Fibroblast of skin of back (primary cell): ENCODE results near the gene CFAP91.
A peak's percentile ranks its signal among the peaks of the same experiment; 100 is the strongest.

Experiments used
- DNase-seq: peaks from one replicate; pipeline ENCODE4 v3.0.0-alpha.2; 2013

Gene CFAP91

DNA sequence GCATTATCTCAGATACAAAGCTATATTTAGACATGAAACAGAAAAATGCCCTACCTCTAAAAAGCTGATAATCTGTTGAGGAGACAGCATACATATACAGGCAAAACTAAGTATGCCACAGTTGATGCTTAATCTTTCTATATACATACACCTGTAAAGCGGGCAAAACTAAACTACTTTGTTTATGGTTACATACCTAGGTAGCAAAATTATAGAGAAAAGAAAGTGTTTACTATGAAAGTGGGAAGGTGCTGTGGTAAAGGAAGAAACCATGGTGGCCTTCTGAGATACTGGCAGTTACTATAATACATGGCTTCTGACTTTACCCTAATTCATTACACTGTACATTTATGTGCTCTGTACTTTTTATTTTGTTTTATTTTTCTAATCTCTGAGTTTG is 43.1 kb downstream of the CFAP91 start:
- DNase-seq, result no peak

DNA sequence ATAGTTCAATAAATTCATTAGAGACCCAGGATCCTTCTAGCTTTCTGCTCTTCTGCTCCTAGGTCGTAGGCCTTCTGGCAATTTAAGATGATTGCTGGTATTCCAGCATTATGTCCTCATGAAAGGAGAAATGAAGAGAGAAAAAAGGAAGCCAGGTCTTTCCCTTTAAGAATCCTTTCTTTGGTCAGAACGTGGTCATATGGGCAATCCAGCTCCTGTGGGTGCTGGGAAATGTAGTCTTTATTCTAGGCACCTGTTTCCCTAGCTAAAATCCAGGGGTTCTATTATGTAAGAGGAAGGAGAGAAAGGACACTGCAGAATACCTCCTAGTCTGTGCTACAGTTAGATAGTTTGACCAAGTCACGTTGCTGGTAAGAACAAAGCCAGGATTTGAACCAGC is 43.6 kb downstream of the CFAP91 start:
- no peak for DNase-seq

DNA sequence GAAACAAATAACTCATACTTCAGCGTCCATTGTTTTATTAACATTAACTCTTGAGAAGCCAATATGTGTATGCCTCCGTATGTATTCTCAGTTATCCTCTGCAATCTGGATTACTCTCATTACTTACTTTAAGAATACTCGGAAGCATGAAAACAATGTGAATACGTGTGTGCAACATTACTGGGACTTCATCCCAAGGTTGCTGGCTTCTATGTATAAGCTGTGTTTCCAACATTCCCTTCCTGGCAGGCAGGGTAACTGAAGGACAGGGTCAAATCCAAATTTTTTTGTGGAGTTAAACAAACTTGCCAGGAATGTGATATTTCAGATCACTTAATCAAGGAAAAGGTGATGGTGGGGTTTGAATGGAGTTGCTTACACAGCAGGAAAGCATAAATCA is 44.5 kb downstream of the CFAP91 start:
- DNase-seq, result no peak

DNA sequence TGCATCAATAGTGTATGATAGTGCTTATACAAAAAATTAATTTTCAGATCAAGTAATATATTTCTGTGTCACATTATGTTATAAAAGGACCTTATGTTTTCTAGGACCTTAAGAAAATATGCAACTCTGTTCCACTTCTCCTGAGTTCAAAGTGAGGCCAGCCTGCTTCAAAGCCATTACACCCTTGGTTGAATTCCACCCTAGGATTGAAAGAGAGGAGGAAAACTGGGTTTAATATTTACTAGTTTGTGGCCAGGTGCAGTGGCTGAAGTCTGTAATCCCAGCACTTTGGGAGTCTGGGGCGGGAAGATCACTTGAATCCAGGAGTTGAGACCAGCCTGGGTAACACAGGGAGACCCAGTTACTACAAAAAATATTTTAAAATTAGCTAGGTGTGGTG is 46.2 kb downstream of the CFAP91 start:
- DNase-seq, result no peak

DNA sequence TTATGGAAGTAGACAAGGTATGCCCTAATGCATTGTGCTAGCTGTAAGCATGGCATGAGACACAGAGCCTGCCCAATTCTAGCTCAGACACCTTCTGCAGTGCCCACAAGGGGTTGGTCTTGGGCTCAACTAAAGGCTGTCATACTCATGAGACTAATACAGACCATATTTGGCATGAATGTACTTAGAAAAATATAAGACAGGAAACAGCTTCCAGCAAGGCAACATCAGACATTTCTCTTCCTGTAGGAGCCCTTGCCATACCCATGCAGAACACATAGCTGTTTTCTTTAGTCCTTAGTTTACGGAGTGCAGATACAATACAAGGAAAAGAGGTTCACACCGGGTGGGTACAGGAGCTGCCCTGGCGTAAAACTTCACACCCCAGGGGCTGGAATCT is 48.6 kb downstream of the CFAP91 start:
- DNase-seq, result peak; percentile 64
